Left cardiac atrium (tissue), 4 donors: ENCODE results near the gene TGFBR2. TPM values are rescaled to one million over a fixed set of nuclear protein-coding genes. Genes with fewer than 3 reads are reported as not detected.

Experiments
- ATAC-seq, 2 donors: fragments of 200-7000 bp; cut with Tn5 transposase; one replicate each; pipeline ENCODE4 v1.9.1; 2020; ENCODE audit warnings: mild to moderate bottlenecking in 2 of 2, moderate library complexity in 2 of 2
- DNase-seq: peaks from one replicate; pipeline ENCODE4 v3.0.0-alpha.2; 2020
- intact Hi-C, 2 donors: fragments of 100-400 bp; cut with DNase I; formaldehyde crosslinking; loops; one replicate each; pipeline versions ENCODE4 v1.14.1 to v1.15.1; 2022 to 2023
- total RNA-seq, 2 donors: library from RNA; stranded (reverse); fragmentation: NEBNext Ultra II Directional; extraction: Animal tissue kit (Norgen Biotek cat#: 25700); gene quantifications; one replicate each; pipeline ENCODE4 v1.2.1, GENCODE V29; 2021
- donor health status: DM: no; HTN: yes; CAD: no.
- donor health status: DM: no; HTN: yes; CAD: no; lungs with severe emphysema.
- donor health status: DM: yes; HTN: yes; CAD: no.
- donor health status: Dilated cardiomyopathy.

Gene TGFBR2
- total RNA-seq, 2 donors from 2014 or later: 234 to 243 TPM

GRCh38 chr3:30693470-30694120, 87.2 kb downstream of the TGFBR2 start:
- ATAC-seq (peak; percentile 80 to 83), DNase-seq (no peak)
- intact Hi-C loops: loop anchor here (5.0 to 10.0 kb wide), 6 partner anchors 81 to 651 kb away; no protein-coding TSS in a partner anchor

DNA sequence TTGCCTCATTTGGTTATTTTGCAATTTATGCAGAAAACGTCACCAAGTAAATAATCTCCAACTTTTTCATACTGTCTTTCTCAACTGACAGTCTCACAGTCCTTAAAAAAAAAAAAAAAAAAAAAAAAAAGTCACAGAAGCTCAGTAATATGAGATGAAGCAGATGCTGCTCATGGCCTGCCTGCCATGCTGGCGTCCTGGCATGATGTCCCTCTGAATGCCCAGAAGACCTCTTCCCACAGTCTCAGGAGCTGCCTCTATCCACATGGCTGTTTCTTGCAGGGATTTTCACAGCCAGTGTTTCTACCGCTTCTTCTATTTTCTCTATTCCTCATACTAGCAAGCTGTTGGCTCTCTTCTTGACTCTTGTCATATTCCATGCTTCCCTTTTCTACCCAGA, 87.7 kb downstream of the TGFBR2 start:
- intact Hi-C loops: loop anchor here (5.0 to 10.0 kb wide), 6 partner anchors 82 to 652 kb away; no protein-coding TSS in a partner anchor
- ATAC-seq (no peak), DNase-seq (no peak)

DNA sequence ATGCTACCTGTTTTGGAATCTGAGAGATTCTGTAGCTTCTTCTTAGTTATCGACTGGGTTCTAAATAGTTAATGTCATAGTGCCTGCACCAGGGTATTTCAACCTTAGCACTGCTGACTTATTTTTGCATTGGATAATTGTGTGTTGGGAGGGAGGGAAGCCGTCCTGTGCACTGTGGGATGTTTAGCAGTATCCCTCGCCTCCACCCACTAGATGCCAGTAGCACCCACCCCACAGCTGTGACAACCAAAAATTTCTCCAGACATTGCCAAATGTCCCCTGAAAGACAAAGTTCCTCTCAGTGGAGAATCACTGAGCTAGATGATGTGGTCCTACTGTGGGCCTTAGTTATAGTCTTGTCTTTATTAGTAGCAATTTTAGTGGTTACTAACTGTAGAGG, 88.3 kb downstream of the TGFBR2 start:
- intact Hi-C loops: loop anchor here (5.0 to 10.0 kb wide), 6 partner anchors 82 to 652 kb away; no protein-coding TSS in a partner anchor
- ATAC-seq (no peak), DNase-seq (no peak)

DNA sequence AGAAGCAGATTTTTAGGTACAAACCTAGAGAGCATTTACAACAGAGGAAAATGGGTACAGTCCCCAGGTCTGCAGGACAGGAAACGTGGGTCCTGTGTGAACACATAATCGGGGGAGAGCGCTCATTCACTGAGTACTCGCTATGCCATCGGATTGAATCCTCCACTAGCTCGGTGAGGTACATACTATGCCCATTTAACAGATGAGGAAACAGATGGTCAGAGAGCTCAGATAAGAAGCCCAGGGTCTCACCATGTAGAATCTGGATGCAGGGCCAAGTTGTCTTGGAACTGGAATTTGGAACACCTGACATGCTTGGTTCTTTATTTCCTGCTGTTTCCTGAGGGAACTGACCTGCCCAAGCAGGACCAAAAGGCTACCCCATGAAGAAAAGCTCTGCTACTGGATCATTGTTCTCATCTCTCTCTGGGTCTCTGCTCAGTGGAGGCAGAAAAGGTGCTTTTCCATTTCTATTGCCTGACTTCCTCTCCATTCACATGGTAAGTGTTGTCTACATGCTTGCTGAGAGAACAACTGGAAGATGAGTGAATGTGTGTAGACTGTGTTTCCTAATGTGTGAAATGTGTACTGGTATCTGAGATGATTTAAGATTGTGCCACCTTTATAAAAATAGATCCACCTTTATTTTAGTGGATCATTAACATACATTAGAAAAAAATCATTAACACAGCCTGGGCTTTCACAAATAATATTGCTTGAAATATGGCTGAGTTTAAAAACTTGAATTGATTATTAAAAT, 89.1 kb downstream of the TGFBR2 start:
- ATAC-seq (no peak), DNase-seq (no peak)
- intact Hi-C loops: loop anchor here in 1 of 2 donors (10.0 kb wide), 1 partner anchor 381 kb away; no protein-coding TSS in a partner anchor

GRCh38 chr3:30696403-30696819, 90.0 kb downstream of the TGFBR2 start:
- intact Hi-C loops: loop anchor here in 1 of 2 donors (10.0 kb wide), 1 partner anchor 382 kb away; no protein-coding TSS in a partner anchor
- peak; percentile 49 to 71 for ATAC-seq
- no peak for DNase-seq

DNA sequence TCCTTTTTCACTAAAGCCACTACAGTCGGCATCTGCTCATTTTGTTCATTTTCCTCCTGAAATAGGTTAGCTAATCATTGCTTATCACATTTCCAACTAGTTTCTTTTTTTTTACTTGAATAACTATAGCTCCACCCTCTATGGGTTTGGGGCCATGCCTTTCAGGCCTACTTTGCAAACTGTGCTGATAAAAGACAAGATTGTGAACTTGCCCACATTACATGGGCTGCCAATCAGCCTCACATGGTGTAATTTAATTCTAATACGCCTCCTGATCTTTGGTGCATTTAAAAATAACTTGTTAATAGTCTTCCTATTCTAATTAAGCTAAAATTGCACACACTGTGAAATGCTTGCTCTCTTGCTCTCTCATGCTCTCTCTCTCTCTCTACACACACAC, 90.5 kb downstream of the TGFBR2 start:
- ATAC-seq: no peak
- intact Hi-C loops: loop anchor here in 1 of 2 donors (10.0 kb wide), 1 partner anchor 382 kb away; no protein-coding TSS in a partner anchor

DNA sequence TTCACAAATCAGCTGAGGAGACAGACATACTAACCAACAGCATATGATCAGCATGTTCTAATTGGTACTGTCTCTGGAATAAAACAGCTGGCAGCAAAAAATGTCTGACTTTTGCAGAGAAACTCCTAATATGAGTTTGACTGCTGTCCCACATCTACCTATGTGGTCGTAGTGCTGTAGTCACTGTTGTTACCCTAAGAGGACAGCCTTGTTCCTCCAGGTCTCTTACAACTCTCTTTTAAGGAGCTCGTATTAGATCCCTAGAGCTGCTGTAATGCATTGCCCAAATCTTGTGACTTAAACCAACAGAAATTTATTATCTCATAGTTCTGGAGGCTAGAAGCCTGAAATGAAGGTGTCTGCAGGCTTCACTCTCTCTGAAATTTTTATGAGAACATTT, 92.1 kb downstream of the TGFBR2 start:
- intact Hi-C loops: loop anchor here in 1 of 2 donors (10.0 kb wide), 1 partner anchor 384 kb away; no protein-coding TSS in a partner anchor
- DNase-seq (no peak), ATAC-seq (no peak)

More for the DNA sequence above, 90.5 kb downstream of the TGFBR2 start:
- DNase-seq: no peak

- intact Hi-C loops: loop anchor here in 1 of 2 donors (10.0 kb wide), 1 partner anchor 385 kb away; no protein-coding TSS in a partner anchor
- no peak for DNase-seq
- ATAC-seq: no peak
These were observed 93.5 kb downstream of the TGFBR2 start for GRCh38 chr3:30699927-30700326.

- intact Hi-C loops: no loop called here
- DNase-seq (no peak), ATAC-seq (no peak)
These were observed 94.4 kb downstream of the TGFBR2 start for GRCh38 chr3:30700702-30701321.

DNA sequence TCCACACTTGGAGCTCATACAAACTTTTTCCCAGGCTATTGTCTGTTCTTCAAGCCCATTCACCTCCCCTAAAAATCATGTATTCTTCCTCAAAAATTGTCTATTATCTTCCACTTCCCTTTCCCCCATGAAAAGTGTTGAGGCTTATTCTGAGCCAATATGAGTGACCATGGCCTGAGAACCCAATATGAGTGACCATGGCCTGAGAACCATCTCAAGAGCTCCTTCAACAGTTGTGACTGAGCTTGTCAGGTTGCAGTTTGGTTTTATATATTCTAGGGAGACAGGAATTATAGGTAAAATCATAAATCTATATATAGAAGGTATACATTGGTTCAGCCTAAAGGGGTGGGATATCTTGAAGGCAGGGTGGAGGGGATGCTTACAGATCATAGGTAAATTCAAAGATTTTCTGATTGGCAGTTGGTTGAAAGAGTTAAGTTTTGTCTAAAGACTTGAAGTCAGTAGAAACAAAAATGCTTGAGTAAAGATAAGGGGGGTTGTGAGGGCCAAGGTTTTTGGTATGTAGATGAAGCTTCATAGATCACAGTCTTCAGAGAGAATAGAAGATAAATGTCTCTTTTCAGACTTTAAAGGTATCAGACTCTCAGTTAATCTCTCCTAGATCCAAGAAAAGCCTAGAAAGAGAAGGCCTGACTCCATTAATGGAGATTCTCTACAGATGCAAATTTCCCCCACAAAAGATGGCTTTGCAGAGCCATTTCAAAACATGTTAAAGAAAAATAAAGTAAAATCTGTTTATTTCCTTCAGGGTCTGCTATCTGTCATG, 95.8 kb downstream of the TGFBR2 start:
- ATAC-seq: no peak
- intact Hi-C loops: no loop called here

DNA sequence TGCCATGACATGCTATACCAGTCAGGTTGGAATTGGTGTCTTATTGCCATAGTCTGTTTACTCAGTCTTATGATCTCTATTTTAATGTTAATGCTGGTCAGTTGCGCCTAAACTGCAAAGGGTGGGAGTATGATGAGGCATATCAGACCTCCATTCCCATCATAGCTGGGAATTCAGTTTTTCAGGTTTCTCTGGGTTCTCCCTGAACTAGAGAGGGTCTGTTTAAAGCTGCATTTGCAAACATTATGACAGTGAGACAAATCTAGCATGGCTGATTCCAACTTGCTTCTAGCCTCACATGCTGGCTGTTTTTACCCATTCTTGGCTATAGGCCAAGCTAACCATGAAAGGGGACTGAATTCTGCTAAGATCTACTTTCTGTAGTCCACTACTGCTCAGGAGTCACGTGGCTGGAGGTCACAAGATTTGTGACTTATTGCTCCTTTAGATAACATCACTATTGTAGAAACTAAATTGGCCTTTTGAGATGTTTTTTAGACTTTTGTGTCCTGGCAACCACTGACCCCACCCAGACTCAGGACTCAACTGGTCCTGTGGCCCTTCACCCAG, 96.5 kb downstream of the TGFBR2 start:
- no peak for ATAC-seq
- intact Hi-C loops: no loop called here
- no peak for DNase-seq

More for the DNA sequence above, 95.8 kb downstream of the TGFBR2 start:
- DNase-seq: no peak

- intact Hi-C loops: no loop called here
- DNase-seq (no peak), ATAC-seq (no peak)
These were observed 98.8 kb downstream of the TGFBR2 start for GRCh38 chr3:30704931-30705890.

- DNase-seq: no peak
- no peak for ATAC-seq
- intact Hi-C loops: no loop called here
These were observed 101.4 kb downstream of the TGFBR2 start for GRCh38 chr3:30707825-30708224.

- intact Hi-C loops: no loop called here
- no peak for ATAC-seq
- DNase-seq: no peak
These were observed 102.1 kb downstream of the TGFBR2 start for GRCh38 chr3:30708472-30708871.

- no peak for DNase-seq
- intact Hi-C loops: no loop called here
- ATAC-seq: no peak
These were observed 103.6 kb downstream of the TGFBR2 start for GRCh38 chr3:30710017-30710416.

GRCh38 chr3:30711151-30711550, 104.8 kb downstream of the TGFBR2 start:
- intact Hi-C loops: no loop called here
- ATAC-seq (no peak), DNase-seq (no peak)

DNA sequence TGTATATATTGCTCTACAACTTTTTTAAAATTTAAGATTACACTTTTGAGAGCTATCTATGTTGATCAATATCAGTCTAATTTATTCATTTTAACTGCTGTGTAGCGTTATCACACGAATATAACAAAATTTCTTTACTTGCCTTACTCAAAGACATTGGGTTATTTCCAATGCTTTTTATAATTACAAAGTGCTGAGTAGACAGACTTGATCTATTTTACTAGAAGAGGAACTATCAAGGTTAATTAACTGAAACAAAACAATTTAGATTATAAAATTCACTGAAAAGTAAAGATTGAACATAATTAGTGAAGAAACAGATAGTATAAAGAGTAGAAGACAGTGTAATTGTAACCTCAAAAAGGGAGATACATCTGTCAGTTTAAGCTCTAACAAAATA, 105.5 kb downstream of the TGFBR2 start:
- intact Hi-C loops: no loop called here
- DNase-seq (no peak), ATAC-seq (no peak)
